OCI-LY7 (cell line): ENCODE measurements around the gene ADCY7. TPM values are rescaled to one million over a fixed set of nuclear protein-coding genes. Genes with fewer than 3 reads are reported as not detected.

Source experiments
- BruUV-seq: library from RNA; stranded (reverse); fragments of 400-500 nt; replicated peaks from 2 replicates; lab custom pipeline; 2021; lab: Mats Ljungman, UMichigan
- CTCF ChIA-PET: fragments of 300-600 bp; sonication (Branson Sonifier 250); formaldehyde crosslinking; loops from one replicate; lab custom pipeline; 2022; ENCODE audit warnings: antibody characterized with exemption; ENCODE audit not compliant: unreplicated experiment; lab: Charles Lee
- POLR2A ChIA-PET: fragments of 300-600 bp; sonication (Branson Sonifier 250); formaldehyde crosslinking; loops from one replicate; lab custom pipeline; 2022; ENCODE audit warnings: antibody characterized with exemption; lab: Charles Lee
- DNase-seq: peaks from one replicate; pipeline ENCODE4 v3.0.0-alpha.2; 2015; ENCODE audit warnings: low spot score
- H2AFZ ChIP-seq: fragments of 200-600 bp; sonication (generic), shearing (Covaris generic); 2 replicates; pipeline ENCODE4 v1.6.1; 2014; ENCODE audit warnings: mild to moderate bottlenecking, antibody characterized with exemption, low read length, moderate library complexity
- H3K27ac ChIP-seq: fragments of 200-600 bp; sonication (generic); 2 replicates; pipeline ENCODE4 v1.5.1; 2014; ENCODE audit warnings: mixed run types, low read depth, mild to moderate bottlenecking, moderate library complexity, low read length, inconsistent platforms; ENCODE audit not compliant: poor library complexity, severe bottlenecking
- H3K36me3 ChIP-seq: fragments of 200-600 bp; sonication (generic); 2 replicates; pipeline ENCODE4 v1.6.1; 2014; ENCODE audit warnings: mild to moderate bottlenecking, antibody characterized with exemption, low read length, moderate library complexity, mixed read lengths; ENCODE audit not compliant: insufficient read depth
- H3K4me1 ChIP-seq: fragments of 200-600 bp; sonication (generic); 2 replicates; pipeline ENCODE4 v1.5.1; 2014; ENCODE audit warnings: mild to moderate bottlenecking, low read length; ENCODE audit not compliant: insufficient read depth, poor library complexity, severe bottlenecking
- H3K4me2 ChIP-seq: fragments of 200-600 bp; sonication (generic); 2 replicates; pipeline ENCODE4 v1.6.1; 2014; ENCODE audit warnings: mild to moderate bottlenecking, low read length
- H3K4me3 ChIP-seq: fragments of 200-600 bp; sonication (generic); 2 replicates; pipeline ENCODE4 v1.5.1; 2014; ENCODE audit warnings: mild to moderate bottlenecking, low read depth, low read length; ENCODE audit not compliant: poor library complexity, severe bottlenecking
- H3K79me2 ChIP-seq: fragments of 200-600 bp; sonication (generic); 2 replicates; pipeline ENCODE4 v1.6.1; 2016; ENCODE audit warnings: low read depth, mild to moderate bottlenecking, low read length, moderate library complexity, mixed read lengths; ENCODE audit not compliant: insufficient read depth
- H3K9me2 ChIP-seq: fragments of 200-600 bp; sonication (generic); 2 replicates; pipeline ENCODE4 v1.6.1; 2016; ENCODE audit warnings: mild to moderate bottlenecking, low read length, mixed read lengths; ENCODE audit not compliant: insufficient read depth
- H3K9me3 ChIP-seq: fragments of 200-600 bp; sonication (generic); 2 replicates; pipeline ENCODE4 v1.6.1; 2014; ENCODE audit warnings: mild to moderate bottlenecking, mixed run types, low read length, mixed read lengths
- H4K20me1 ChIP-seq: fragments of 200-600 bp; sonication (generic); 2 replicates; pipeline ENCODE4 v1.6.1; 2014; ENCODE audit warnings: mild to moderate bottlenecking, antibody characterized with exemption, low read length, moderate library complexity, mixed read lengths; ENCODE audit not compliant: insufficient read depth
- CTCF ChIP-seq: fragments of 200-600 bp; sonication (generic); conservative IDR thresholded peaks from 2 replicates; pipeline ENCODE4 v1.5.1; 2014; ENCODE audit warnings: mild to moderate bottlenecking, antibody characterized with exemption, low read length, moderate library complexity, mixed read lengths
- EZH2phosphoT487 ChIP-seq: fragments of 200-600 bp; sonication (generic); IDR thresholded peaks from 2 replicates; pipeline ENCODE4 v1.6.1; 2018; ENCODE audit warnings: low read depth, borderline replicate concordance, mild to moderate bottlenecking, mixed run types, antibody characterized with exemption, low read length, moderate library complexity, mixed read lengths
- intact Hi-C: fragments of 100-400 bp; cut with micrococcal nuclease; formaldehyde crosslinking; loops from one replicate; pipeline ENCODE4 v1.10.0; 2022; ENCODE audit not compliant: unreplicated experiment
- total RNA-seq, 2 experiments: library from RNA; depleted of rRNA in 1 of 2; stranded (reverse); fragments of >200 nt in 1 of 2; shearing (Covaris generic) in 1 of 2; gene quantifications; 2 replicates each; pipeline ENCODE4 v1.2.3, GENCODE V29; 2014 to 2022

ADCY7 gene
- total RNA-seq, 2 experiments from 2014 or later: 49.9 to 77.7 TPM

DNA sequence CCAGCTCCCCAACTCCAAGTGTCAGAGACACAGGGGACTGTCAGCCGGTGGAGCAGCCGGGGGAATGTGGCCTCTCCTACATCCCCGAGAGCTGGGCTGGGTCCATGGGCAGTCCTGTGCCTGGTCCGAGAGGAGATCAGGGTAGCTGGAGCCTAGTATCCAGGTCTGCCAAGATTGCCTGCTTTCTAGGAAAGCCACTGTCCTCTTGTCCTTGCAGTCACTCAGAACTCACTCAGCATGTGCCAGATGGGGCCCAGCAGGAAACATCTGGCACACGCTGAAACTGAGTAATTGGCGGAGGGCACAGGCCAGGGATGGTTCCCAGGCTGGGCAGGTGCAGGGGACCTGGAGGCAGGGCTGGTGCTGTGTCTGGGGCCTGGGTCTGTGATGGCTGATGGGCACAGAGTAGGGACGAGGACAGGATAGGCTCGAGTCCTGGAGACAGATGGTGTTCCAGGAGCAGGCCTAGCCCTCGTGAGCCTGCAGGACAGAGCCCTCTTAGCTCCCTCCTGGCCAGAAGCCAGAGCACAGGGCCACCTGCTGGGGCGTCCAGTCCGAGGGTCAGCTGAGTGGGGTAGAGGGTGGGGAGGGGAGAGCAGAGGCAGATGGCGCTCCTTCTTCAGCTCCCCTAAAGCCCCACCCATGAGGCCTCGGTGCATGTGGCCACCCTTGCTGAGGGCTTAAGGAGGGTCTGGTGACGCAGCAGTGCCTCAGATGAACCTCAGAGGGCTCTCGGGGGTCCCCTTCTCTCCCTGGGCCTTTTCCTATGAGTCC, 31.1 kb downstream of the ADCY7 start:
- no peak overlapping the region for H3K4me3 ChIP-seq
- H3K4me1 ChIP-seq: no peaks in the 10 kb centered on the region
- no peaks in the 10 kb centered on the region for H3K9me2 ChIP-seq
- ChIA-PET CTCF (no interaction called here), POLR2A (interaction anchor here (0.8 kb wide), 1 partner anchor 41 kb away, joined by 3 read pairs; no protein-coding TSS in a partner anchor)
- H4K20me1 ChIP-seq: no peaks in the 10 kb centered on the region
- no peak for DNase-seq
- no peaks in the 10 kb centered on the region for H3K79me2 ChIP-seq
- no peak overlapping the region for H3K27ac ChIP-seq
- peaks cover 53% of the 10 kb centered on the region for H3K36me3 ChIP-seq
- intact Hi-C loops: no loop called here
- TF ChIP-seq CTCF (no peak), EZH2phosphoT487 (no peak)
- H3K4me2 ChIP-seq: no peak overlapping the region
- H2AFZ ChIP-seq: no peak overlapping the region
- no peaks in the 10 kb centered on the region for H3K9me3 ChIP-seq
- BruUV-seq: no TSS peak

DNA sequence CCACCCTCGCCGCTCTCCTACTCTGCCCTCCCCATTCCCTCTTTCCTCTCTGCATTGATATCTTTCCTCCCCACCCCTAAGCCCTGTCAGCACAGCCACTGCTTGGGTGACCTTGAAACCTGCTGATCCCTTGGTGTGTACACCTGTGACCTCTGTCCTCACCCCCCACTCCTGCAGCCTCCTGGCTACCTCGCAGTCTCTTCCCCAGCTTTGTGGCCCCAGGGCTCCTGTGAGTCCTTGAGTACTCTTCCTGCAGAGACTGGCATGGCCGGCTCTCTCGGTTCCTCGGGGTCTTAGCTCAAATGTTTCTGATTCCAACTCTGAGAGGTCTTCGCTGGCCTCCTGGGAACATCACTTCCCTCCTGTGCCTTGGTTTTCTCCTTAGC, 31.7 kb downstream of the ADCY7 start:
- POLR2A ChIA-PET: no interaction called here
- Histone ChIP-seq H3K79me2 (no peaks in the 10 kb centered on the region), H3K4me3 (no peak overlapping the region), H2AFZ (no peak overlapping the region), H3K9me3 (no peaks in the 10 kb centered on the region), H3K4me1 (no peaks in the 10 kb centered on the region), H3K4me2 (no peak overlapping the region), H3K36me3 (peaks cover 52% of the 10 kb centered on the region), H3K27ac (no peak overlapping the region), H4K20me1 (no peaks in the 10 kb centered on the region), H3K9me2 (no peaks in the 10 kb centered on the region)
- intact Hi-C loops: no loop called here
- CTCF ChIA-PET: no interaction called here
- BruUV-seq: no TSS peak
- TF ChIP-seq CTCF (no peak), EZH2phosphoT487 (no peak)
- DNase-seq: no peak
